Measurements from ENCODE around the gene HPSE.
"Not testable (repeated sequence)": the region's sequence is repeated elsewhere in the genome, so short reads cannot be mapped to it uniquely, and the experiment has no call there.

The HPSE gene

GRCh38 chr4:83290059-83290774, 44.4 kb downstream of the HPSE start:
- DNase-seq (ENCODE audit: low read depth); H3K4me3 ChIP-seq (ENCODE audit: low read depth, low read length): not testable (repeated sequence)

GRCh38 chr4:83288381-83288780, 46.3 kb downstream of the HPSE start:
- not testable (repeated sequence) for DNase-seq (ENCODE audit: low read depth)

DNA sequence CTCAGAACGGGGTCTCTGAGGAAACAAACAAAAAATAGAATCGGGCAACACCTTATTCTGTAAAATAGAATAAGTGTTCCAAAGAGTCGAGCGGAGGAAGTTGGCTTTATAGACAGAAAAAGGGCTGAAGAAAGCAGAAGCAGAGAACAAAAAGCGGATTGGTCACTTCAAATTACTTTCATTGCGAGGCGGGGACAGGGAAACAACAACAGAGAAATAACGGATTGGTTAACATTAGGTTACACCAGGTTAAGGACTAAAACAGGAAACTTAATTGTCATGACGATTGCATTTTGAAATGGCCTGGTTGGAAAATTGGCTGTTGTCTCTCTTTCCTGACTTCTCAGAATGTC, 49.6 kb downstream of the HPSE start:
- H3K4me3 ChIP-seq (ENCODE audit: low read depth, low read length): peak overlapping the region; percentile 60

More at GRCh38 chr4:83288381-83288780, 46.3 kb downstream of the HPSE start:
- H3K4me3 ChIP-seq (ENCODE audit: low read depth, low read length): not testable (repeated sequence)

GRCh38 chr4:83284193-83285054, 50.2 kb downstream of the HPSE start, which contains the start of gene COQ2:
COQ2 (minus strand) TSS chr4:83284798; CDS start chr4:83284764, 34 bp downstream.
- H3K4me3 ChIP-seq (ENCODE audit: low read depth, low read length): peak within 1 kb of the TSS; percentile 60
- DNase-seq (ENCODE audit: low read depth): peak; percentile 87

More for the DNA sequence above, 49.6 kb downstream of the HPSE start:
- DNase-seq (ENCODE audit: low read depth): peak; percentile 13

DNA sequence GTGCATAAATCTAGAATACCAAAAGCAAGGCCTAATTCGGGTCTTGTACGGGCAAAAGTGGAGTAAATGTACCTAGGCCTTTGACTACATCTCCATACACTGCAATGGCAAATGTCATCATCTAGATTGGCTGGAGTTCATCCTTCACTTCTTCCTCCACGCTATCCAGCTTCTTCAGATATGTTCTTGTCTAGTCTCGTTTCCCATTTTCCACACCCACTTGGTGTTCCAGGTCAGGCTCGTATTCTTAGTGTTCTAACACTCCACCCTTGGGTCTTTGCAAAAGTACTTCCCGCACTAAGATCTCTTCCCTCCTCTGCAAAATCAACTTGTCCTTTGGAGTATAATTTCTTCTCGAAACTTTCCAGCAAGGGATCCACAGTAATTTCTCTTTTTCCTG, 51.5 kb downstream of the HPSE start:
- H3K4me3 ChIP-seq (ENCODE audit: low read depth, low read length): no peak overlapping the region
- no peak for DNase-seq (ENCODE audit: low read depth)

- H3K4me3 ChIP-seq (ENCODE audit: low read depth, low read length): no peak overlapping the region
- peak; percentile 14 for DNase-seq (ENCODE audit: low read depth)
Observed at GRCh38 chr4:83282049-83282535, 52.6 kb downstream of the HPSE start.

DNA sequence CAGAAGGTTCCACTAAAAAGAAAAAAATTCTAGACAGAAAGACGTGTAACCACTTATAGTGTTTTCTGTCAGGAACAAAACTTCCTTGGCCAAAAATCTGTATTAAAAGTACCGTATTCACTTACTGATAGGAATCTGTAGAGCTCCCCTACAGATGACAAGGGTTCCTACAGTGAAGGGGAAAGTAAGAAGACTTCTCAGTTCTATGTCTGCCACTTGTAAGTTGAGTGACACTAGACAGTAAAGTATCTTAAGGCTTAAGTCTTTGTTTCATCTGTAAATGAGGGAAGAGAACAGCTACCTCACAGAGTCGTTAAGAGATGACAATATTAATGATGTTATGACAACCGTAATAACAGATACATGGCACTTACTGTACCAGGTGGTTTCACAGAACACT, 53.3 kb downstream of the HPSE start:
- H3K4me3 ChIP-seq (ENCODE audit: low read depth, low read length): no peak overlapping the region
- DNase-seq (ENCODE audit: low read depth): no peak

DNA sequence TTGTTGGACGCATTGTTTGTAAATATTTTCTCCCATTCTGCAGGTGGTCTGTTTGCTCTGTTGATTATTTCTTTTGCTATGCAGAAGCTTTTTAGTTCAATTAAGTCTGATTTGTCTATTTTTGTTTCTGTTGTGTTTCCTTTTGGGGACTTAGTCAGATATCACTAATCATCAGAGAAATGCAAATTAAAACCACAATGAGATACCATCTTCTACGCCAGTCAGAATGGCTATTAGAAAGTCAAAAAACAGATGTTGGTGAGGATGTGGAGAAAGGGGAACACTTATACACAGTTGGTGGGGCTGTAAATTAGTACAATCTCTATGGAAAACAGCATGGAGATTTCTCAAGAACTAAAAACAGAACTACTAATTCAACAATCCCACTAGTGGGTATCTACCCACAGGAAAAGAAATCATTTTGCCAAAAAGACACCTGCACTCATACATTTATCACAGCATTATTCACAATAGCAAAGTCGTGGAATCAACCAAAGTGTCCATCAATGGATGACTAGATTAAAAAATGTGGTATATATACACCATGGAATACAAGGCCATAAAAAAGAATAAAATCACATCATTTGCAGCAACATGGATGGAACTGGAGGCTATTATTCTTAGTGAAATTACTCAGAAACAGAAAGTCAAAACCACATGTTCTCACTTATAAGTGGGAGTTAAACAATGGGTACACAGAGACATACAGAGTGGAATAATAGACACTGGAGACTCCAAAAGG, 58.2 kb downstream of the HPSE start:
- no peak for DNase-seq (ENCODE audit: low read depth)
- H3K4me3 ChIP-seq (ENCODE audit: low read depth, low read length): no peak overlapping the region

- DNase-seq (ENCODE audit: low read depth); H3K4me3 ChIP-seq (ENCODE audit: low read depth, low read length): not testable (repeated sequence)
Observed at GRCh38 chr4:83273926-83274325, 60.7 kb downstream of the HPSE start.

DNA sequence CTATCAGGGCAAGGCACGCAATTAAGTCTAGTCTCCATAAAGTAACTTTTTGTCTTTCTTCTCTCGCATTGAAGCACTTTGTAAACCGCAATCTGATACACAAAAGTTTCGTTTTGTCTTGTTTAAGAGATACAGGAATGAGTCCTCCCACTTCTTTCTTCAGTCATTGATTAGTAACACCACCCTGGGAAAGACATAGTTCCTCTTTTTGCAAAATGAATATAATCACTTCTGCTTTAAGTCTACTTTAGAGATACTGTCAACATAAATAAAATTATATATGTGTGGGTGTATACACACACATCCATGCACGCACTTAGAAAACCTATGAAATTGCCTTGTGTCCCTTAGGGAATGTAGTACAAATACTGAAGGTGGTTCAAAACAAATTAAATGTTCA, 61.7 kb downstream of the HPSE start:
- no peak for DNase-seq (ENCODE audit: low read depth)

GRCh38 chr4:83269256-83269655, 65.4 kb downstream of the HPSE start:
- no peak overlapping the region for H3K4me3 ChIP-seq (ENCODE audit: low read depth, low read length)
- DNase-seq (ENCODE audit: low read depth): no peak

More for the DNA sequence above, 61.7 kb downstream of the HPSE start:
- H3K4me3 ChIP-seq (ENCODE audit: low read depth, low read length): no peak overlapping the region

GRCh38 chr4:83268491-83268890, 66.2 kb downstream of the HPSE start:
- no peak overlapping the region for H3K4me3 ChIP-seq (ENCODE audit: low read depth, low read length)
- no peak for DNase-seq (ENCODE audit: low read depth)

- DNase-seq (ENCODE audit: low read depth): no peak
- H3K4me3 ChIP-seq (ENCODE audit: low read depth, low read length): no peak overlapping the region
Observed at GRCh38 chr4:83267830-83268475, 66.7 kb downstream of the HPSE start.

DNA sequence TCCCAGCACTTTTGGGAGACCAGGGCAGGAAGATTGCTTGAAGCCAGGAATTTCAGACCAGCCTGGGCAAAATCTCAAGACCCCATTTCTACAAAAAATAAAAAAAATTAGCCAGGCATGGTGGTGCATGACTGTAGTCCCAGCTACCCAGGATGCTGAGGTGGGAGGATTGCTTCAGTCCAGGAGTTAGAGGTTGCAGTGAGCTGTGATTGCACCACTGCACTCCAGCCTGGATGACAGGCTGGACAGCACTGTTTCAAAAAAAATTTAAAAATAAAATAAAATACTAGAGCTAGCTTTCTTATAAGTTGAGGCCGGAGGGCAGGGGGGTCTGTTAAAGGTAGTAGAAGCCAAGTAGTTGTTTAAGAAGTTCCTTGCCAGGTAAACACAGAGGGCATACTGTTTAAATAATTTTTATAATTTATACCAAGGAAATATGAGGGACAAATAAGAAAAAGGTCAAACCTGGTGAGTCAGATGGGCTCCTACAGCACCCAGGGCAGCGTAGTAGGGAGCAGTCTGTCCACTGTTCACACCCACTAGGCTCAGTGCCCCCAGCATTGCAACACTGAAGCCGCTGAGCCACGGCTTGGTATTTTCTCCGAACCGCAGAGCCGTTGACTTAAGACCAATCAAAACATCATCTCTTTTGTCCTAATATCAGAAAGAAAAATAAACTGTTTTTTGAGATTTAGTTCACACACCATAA, 67.4 kb downstream of the HPSE start:
- DNase-seq (ENCODE audit: low read depth): peak; percentile 70
- no peak overlapping the region for H3K4me3 ChIP-seq (ENCODE audit: low read depth, low read length)

DNA sequence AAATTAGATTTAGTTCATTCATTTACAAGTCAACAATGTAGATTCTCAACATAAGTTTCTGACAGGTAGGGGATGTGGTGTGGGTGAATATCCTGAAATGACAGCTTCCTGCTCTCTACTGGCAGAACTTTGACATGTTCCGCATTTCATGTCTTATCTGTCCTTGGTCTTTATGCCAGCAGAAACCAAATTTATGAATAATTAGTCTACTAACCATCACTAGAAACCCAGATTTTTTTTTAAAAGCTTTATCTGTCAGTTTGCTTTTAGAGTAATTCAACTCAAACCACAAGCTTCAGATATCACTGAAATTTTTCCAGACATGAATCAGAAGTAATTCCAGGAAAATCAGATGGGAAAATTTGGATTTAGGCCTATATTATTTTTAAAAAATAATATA, 68.0 kb downstream of the HPSE start:
- no peak overlapping the region for H3K4me3 ChIP-seq (ENCODE audit: low read depth, low read length)
- DNase-seq (ENCODE audit: low read depth): no peak

- DNase-seq (ENCODE audit: low read depth): no peak
Observed at GRCh38 chr4:83263106-83263505, 71.5 kb downstream of the HPSE start.

DNA sequence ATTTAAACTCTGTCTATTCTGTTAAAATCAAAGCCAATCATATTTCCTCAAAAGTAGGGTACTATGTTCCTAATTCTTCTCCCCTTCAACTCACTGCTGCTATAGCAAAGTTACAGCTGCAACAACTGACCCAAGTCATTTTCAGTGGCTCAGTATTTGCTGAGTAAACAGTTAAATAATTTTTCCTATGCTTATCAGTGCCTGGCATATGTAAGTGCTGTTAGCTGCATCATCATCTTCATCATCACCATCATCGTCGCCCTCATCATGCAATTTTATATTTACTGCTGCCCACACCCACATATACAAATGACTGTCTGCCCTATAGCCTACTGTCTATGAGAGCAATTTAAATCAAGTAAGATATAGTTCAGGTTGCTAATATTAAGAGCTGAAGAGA, 72.0 kb downstream of the HPSE start:
- DNase-seq (ENCODE audit: low read depth): no peak
- no peak overlapping the region for H3K4me3 ChIP-seq (ENCODE audit: low read depth, low read length)

More at GRCh38 chr4:83263106-83263505, 71.5 kb downstream of the HPSE start:
- H3K4me3 ChIP-seq (ENCODE audit: low read depth, low read length): no peak overlapping the region

- DNase-seq (ENCODE audit: low read depth): no peak
- H3K4me3 ChIP-seq (ENCODE audit: low read depth, low read length): no peak overlapping the region
Observed at GRCh38 chr4:83261307-83261706, 73.3 kb downstream of the HPSE start.

- no peak overlapping the region for H3K4me3 ChIP-seq (ENCODE audit: low read depth, low read length)
- DNase-seq (ENCODE audit: low read depth): no peak
Observed at GRCh38 chr4:83259586-83259985, 75.1 kb downstream of the HPSE start.
